Measurements from ENCODE around the gene DYNC1I2.

The DYNC1I2 gene

DNA sequence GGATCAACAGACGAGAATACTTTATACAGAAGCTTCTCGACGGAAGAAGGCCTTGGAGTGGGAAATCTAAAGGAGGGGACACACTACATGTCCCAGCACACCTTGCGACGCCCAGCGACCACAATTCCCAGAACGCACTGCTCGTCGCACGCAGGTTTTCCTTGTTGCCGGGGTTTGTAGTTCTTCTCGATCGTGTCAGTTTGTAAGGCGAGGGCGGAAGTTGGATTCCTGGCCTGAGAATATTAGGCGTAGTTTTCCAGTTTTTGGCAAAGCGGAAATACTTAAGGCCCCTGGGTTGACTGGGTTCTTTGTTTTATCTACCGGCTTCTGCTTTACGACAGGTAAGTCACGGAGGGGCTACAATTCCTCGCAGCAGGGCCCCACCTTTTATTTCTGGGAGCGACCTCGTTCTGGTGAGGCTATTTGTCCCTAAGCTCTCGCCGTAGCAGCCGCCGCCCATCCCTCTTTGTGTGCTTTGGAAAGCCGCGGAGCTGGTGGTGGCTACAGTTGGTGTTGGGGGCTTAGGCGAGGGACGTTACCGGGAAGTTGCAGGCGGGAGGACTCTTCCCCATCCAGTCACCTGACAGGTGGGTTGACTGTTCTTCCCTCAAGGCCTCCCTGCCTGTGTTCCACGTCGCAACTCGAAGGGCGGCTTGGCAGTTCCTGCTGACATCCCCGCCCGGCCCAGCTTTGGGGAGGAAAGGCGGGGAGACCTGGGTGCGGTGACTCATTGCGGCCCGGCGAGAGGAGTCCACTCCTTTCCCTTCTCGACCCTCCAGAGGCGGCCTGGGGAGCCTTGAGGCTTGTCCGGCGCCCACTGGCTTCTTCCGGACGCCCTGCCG, at the start of gene DYNC1I2:
DYNC1I2 (plus strand) TSS at position 183 of the 842 bp plus-strand sequence. CDS start 2,687 bp downstream, outside the sequence.
- ChIA-PET CTCF (interaction anchor here (1.1 to 1.8 kb wide), 2 partner anchors 16 to 417 kb away, joined by 3 to 9 read pairs; no protein-coding TSS in a partner anchor), POLR2A (interaction anchor here (0.6 to 1.3 kb wide), 5 partner anchors 12 to 754 kb away, joined by 3 to 5 read pairs (median 3); partner anchors contain the start of gene HAT1)
- TF ChIP-seq NFRKB (IDR thresholded peaks at IDR 0.05) (no peak), ARNT (IDR thresholded peaks at IDR 0.05) (no peak), SUZ12 (IDR thresholded peaks at IDR 0.05) (peak; percentile 81), ELF4 (IDR thresholded peaks at IDR 0.05) (peak; percentile 93), L3MBTL2 (conservative IDR thresholded peaks at IDR 0.05) (peak; percentile 53)

DNA sequence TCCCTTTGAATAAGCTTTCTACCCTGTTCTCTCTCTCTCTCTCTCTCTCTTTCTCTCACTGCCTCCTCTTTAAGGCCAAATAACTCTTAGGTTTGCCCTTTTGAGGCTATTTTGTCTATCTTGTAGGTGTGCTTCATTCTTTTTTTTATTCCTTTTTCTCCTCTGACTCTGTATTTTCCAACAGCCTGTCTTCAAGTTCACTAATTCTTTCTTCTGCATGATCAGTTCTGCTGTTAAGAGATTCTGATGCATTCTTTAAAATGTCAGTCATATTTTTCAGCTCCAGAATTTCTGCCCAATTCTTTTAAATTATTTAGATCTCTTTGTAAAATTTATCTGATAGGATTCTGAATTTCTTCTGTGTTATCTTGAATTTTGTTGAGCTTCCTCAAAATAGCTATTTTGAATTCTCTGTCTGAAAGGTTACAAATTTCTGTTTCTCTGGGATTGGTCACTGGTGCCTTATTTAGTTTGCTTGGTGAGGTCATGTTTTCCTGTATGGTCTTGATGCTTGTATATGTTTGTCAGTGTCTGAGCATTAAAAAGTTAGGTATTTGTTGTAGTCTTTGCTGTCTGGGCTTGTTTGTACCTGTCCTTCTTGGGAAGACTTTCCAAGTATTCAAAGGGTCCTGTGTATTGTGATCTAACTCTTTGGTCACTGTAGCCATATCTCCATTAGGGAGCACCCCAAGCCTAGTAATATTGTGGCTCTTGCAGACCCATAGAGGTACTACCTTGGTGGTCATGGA, 35.4 kb upstream of the DYNC1I2 start:
- no peak for DNase-seq (ENCODE audit: extremely low spot score)
- no peak for TF ChIP-seq ELF4 (IDR thresholded peaks at IDR 0.05)
- TF ChIP-seq SP1 (IDR thresholded peaks at IDR 0.05), result no peak
- TF ChIP-seq L3MBTL2 (conservative IDR thresholded peaks at IDR 0.05), result no peak
- no peak for TF ChIP-seq CTBP1 (IDR thresholded peaks at IDR 0.05; ENCODE audit: borderline replicate concordance)
- CTCF ChIA-PET, result no interaction called here
- POLR2A ChIA-PET, result no interaction called here

More for the DNA sequence above, at the start of gene DYNC1I2:
- DNase-seq (ENCODE audit: extremely low spot score), result peak; percentile 88

DNA sequence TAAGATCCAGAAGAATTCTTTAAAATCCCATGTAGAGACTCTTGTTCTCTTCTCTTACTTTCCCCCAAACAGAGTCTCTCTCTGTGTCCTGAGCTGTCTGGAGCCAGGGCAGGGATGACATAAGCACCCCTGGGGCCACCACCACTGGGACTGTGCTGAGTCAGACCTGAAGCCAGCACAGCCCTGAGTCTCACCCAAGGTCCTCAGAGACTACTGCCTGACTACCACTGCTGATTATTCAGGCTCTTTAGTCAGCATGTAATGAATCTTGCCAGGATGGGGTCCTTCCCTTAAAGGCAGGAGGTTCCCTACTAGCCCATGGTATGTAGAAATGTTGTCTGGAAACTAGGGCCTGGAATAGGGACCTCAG, 34.9 kb upstream of the DYNC1I2 start:
- TF ChIP-seq FOXM1 (IDR thresholded peaks at IDR 0.05; ENCODE audit: borderline replicate concordance) (no peak), L3MBTL2 (conservative IDR thresholded peaks at IDR 0.05) (no peak), ZNF384 (IDR thresholded peaks at IDR 0.05) (no peak), NFRKB (IDR thresholded peaks at IDR 0.05) (no peak), TARDBP (IDR thresholded peaks at IDR 0.05) (no peak), FOXK2 (IDR thresholded peaks at IDR 0.05) (no peak), BHLHE40 (IDR thresholded peaks at IDR 0.05; ENCODE audit: borderline replicate concordance) (no peak), SP1 (IDR thresholded peaks at IDR 0.05) (no peak), LEF1 (IDR thresholded peaks at IDR 0.05; ENCODE audit: borderline replicate concordance) (no peak), PKNOX1 (IDR thresholded peaks at IDR 0.05) (no peak), HDGF (IDR thresholded peaks at IDR 0.05; ENCODE audit: borderline replicate concordance) (no peak), ARNT (IDR thresholded peaks at IDR 0.05) (no peak)
- POLR2A ChIA-PET, result no interaction called here
- DNase-seq (ENCODE audit: extremely low spot score), result no peak
- CTCF ChIA-PET, result no interaction called here

DNA sequence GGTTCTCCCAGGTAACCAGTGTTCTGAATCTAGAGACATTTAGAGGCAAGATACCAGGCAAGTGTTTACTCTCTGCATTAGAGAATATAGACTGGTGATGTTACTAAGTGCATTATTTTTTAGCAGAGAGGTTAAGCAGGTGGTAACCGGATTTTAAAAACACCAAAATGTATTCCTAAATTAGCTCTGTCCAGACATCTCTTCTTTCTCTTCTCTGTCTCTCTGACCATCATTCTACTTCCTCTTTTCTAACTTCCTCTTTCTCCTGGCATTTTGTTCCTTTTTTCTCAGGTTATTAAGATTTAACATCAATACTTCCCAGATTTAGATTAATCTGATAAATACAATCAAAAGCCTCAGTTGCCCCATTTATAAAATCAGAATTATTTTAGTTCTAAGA, 31.7 kb upstream of the DYNC1I2 start:
- DNase-seq (ENCODE audit: extremely low spot score), result no peak
- TF ChIP-seq FOXA1 (IDR thresholded peaks at IDR 0.05) (no peak), LEF1 (IDR thresholded peaks at IDR 0.05; ENCODE audit: borderline replicate concordance) (no peak), L3MBTL2 (conservative IDR thresholded peaks at IDR 0.05) (no peak), NFRKB (IDR thresholded peaks at IDR 0.05) (no peak), SP1 (IDR thresholded peaks at IDR 0.05) (no peak), TARDBP (IDR thresholded peaks at IDR 0.05) (no peak), SUZ12 (IDR thresholded peaks at IDR 0.05) (no peak)
- POLR2A ChIA-PET, result no interaction called here
- CTCF ChIA-PET, result no interaction called here

DNA sequence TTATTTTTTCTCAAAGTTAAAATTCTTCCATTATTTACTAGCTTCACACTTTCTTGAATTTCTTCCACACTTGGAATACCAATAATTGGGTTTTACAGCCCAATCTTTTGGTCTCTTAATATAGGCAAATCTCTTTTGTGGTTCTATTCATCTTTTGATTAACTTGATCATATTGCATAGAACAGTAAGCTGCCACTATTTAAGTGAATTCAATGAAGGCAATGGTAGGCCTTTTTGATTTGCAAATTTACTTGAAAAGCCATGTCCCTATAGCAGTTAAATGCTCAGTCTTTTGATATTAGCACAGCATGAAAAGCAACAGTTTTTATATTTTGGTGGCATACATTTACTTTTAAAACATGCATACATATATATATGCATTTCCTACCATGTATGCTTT, 20.2 kb upstream of the DYNC1I2 start:
- CTCF ChIA-PET, result no interaction called here
- POLR2A ChIA-PET, result no interaction called here
- TF ChIP-seq SP1 (IDR thresholded peaks at IDR 0.05), result no peak
- no peak for TF ChIP-seq ZNF384 (IDR thresholded peaks at IDR 0.05)
- TF ChIP-seq ELF4 (IDR thresholded peaks at IDR 0.05), result no peak
- no peak for TF ChIP-seq ARNT (IDR thresholded peaks at IDR 0.05)
- TF ChIP-seq FOXK2 (IDR thresholded peaks at IDR 0.05), result no peak
- no peak for TF ChIP-seq SUZ12 (IDR thresholded peaks at IDR 0.05)
- no peak for TF ChIP-seq FOXM1 (IDR thresholded peaks at IDR 0.05; ENCODE audit: borderline replicate concordance)
- TF ChIP-seq LEF1 (IDR thresholded peaks at IDR 0.05; ENCODE audit: borderline replicate concordance), result no peak
- TF ChIP-seq PKNOX1 (IDR thresholded peaks at IDR 0.05), result no peak
- no peak for TF ChIP-seq HDGF (IDR thresholded peaks at IDR 0.05; ENCODE audit: borderline replicate concordance)
- no peak for TF ChIP-seq CTBP1 (IDR thresholded peaks at IDR 0.05; ENCODE audit: borderline replicate concordance)
- no peak for TF ChIP-seq L3MBTL2 (conservative IDR thresholded peaks at IDR 0.05)
- no peak for TF ChIP-seq NFRKB (IDR thresholded peaks at IDR 0.05)
- no peak for TF ChIP-seq TARDBP (IDR thresholded peaks at IDR 0.05)
- TF ChIP-seq FOXA1 (IDR thresholded peaks at IDR 0.05), result no peak
- no peak for TF ChIP-seq BHLHE40 (IDR thresholded peaks at IDR 0.05; ENCODE audit: borderline replicate concordance)
- no peak for DNase-seq (ENCODE audit: extremely low spot score)

GRCh38 chr2:171668183-171668582, 19.1 kb upstream of the DYNC1I2 start:
- POLR2A ChIA-PET, result no interaction called here
- CTCF ChIA-PET, result interaction anchor here (0.5 to 0.7 kb wide), 2 partner anchors 46 to 951 kb away, joined by 3 read pairs; no protein-coding TSS in a partner anchor

DNA sequence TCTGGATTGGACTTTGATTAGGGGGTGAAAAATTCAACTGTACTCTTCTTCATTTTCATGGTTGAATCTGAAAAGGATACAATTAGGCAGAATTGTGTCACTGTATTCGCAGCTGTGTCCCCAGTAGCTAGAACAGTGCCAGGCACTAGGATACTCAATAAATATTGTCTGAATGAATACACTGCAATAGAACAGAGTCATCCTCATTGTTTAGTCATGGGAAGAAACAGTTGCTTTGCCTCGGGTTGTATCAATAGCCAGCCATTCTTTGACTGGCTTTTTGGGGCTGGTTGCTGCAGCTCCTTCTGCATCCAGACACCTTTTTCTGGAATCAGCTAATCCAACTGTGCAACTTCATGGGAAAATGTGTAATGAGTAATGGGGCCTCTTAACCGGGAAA, 18.1 kb upstream of the DYNC1I2 start:
- TF ChIP-seq BHLHE40 (IDR thresholded peaks at IDR 0.05; ENCODE audit: borderline replicate concordance) (no peak), ARNT (IDR thresholded peaks at IDR 0.05) (no peak), PKNOX1 (IDR thresholded peaks at IDR 0.05) (no peak)
- DNase-seq (ENCODE audit: extremely low spot score), result no peak
- CTCF ChIA-PET, result no interaction called here
- POLR2A ChIA-PET, result no interaction called here

More at GRCh38 chr2:171668183-171668582, 19.1 kb upstream of the DYNC1I2 start:
- TF ChIP-seq FOXK2 (IDR thresholded peaks at IDR 0.05), result no peak
- no peak for TF ChIP-seq SUZ12 (IDR thresholded peaks at IDR 0.05)
- no peak for DNase-seq (ENCODE audit: extremely low spot score)

Data from HEK293T (cell line).